K562 (cell line): ENCODE measurements around the gene NFATC3. TPM values are rescaled to one million over a fixed set of nuclear protein-coding genes. Genes with fewer than 3 reads are reported as not detected.

Experiments used
- CBFA2T3 ChIP-seq: fragments of 450-650 bp; IDR thresholded peaks from 2 replicates; pipeline ENCODE4 v1.6.1; 2017
- ELF4 ChIP-seq: fragments of 450-650 bp; formaldehyde crosslinking; IDR thresholded peaks from 2 replicates; pipeline ENCODE4 v1.4.0; 2022; ENCODE audit warnings: missing genetic modification characterization
- EP300 ChIP-seq: IDR thresholded peaks from 2 replicates; pipeline ENCODE4 v1.6.1; 2012; ENCODE audit warnings: low read length, improper control_type of control experiment
- GTF2E2 ChIP-seq: fragments of 200-800 bp; sonication (Bioruptor generic); IDR thresholded peaks from 2 replicates; pipeline ENCODE4 v1.6.1; 2016; ENCODE audit warnings: missing genetic modification characterization, missing compliant biosample characterization
- HMGN3 ChIP-seq: IDR thresholded peaks from 2 replicates; pipeline ENCODE4 v1.6.1; 2011; ENCODE audit warnings: borderline replicate concordance, low read depth, mild to moderate bottlenecking, mixed read lengths, low read length; ENCODE audit not compliant: insufficient read length; ENCODE audit errors: extremely low read depth
- PHTF2 ChIP-seq: fragments of 250-450 bp; sonication (Bioruptor Pico); IDR thresholded peaks from 2 replicates; pipeline ENCODE4 v1.5.0; 2021; ENCODE audit warnings: mild to moderate bottlenecking
- PPARD ChIP-seq: fragments of 250-450 bp; sonication (Bioruptor Pico); IDR thresholded peaks from 2 replicates; pipeline ENCODE4 v1.8.0; 2022; ENCODE audit warnings: inconsistent platforms, mild to moderate bottlenecking, moderate library complexity
- PYGO2 ChIP-seq: fragments of 450-650 bp; IDR thresholded peaks from 2 replicates; pipeline ENCODE4 v1.6.1; 2016; ENCODE audit warnings: mild to moderate bottlenecking, missing genetic modification characterization, moderate library complexity, missing compliant biosample characterization
- ZFP36 ChIP-seq: fragments of 150-350 bp; IDR thresholded peaks from 2 replicates; pipeline ENCODE4 v1.6.1; 2018; ENCODE audit warnings: low read length, low read depth; ENCODE audit not compliant: partially characterized antibody
- ZKSCAN8 ChIP-seq: fragments of 200-800 bp; sonication (Bioruptor generic); IDR thresholded peaks from 2 replicates; pipeline ENCODE4 v1.6.1; 2016; ENCODE audit warnings: missing genetic modification characterization, missing compliant biosample characterization
- ZNF584 ChIP-seq: fragments of 200-800 bp; sonication (Bioruptor generic); IDR thresholded peaks from 2 replicates; pipeline ENCODE4 v1.6.1; 2016; ENCODE audit warnings: low read depth, mild to moderate bottlenecking, missing genetic modification characterization, missing compliant biosample characterization
- polyA plus RNA-seq, 8 experiments: library from polyadenylated mRNA; depleted of rRNA in 4 of 8; stranded (reverse) in 5 of 8; unstranded in 3 of 8; fragments of >200 nt; fragmentation: Nextera tagmentation in 2 of 8; fragmentation: Illumina TruSeq in 1 of 8; extraction: Ambion mirVana in 2 of 8; extraction: Trizol in 1 of 8; gene quantifications; 2 replicates each; pipeline versions ENCODE4 v1.2.1 to v1.2.3, GENCODE V29; 2011 to 2014; ENCODE audit warnings: inconsistent platforms in 1 of 8, missing spikeins in 1 of 8
- total RNA-seq, 7 experiments: library from RNA; depleted of rRNA in 6 of 7; stranded (reverse); fragments of >200 nt in 6 of 7; fragmentation: Illumina TruSeq in 2 of 7; extraction: Trizol in 2 of 7; gene quantifications; 2 replicates each; pipeline versions ENCODE4 v1.2.1 to v1.2.3, GENCODE V29; 2011 to 2021; ENCODE audit warnings: low replicate concordance in 1 of 7
- TF ChIP-seq, protein P1 (sequence below), 2 experiments: fragments of 450-650 bp; IDR thresholded peaks; 2 replicates each; pipeline ENCODE4 v1.6.1; 2018; ENCODE audit warnings: mild to moderate bottlenecking in 2 of 2, low read depth in 1 of 2; ENCODE audit not compliant: partially characterized antibody in 2 of 2
- TF ChIP-seq, protein P2 (sequence below): sonication (generic); formaldehyde crosslinking; IDR thresholded peaks from 2 replicates; pipeline ENCODE4 v1.8.0; 2022; ENCODE audit warnings: missing genetic modification reagents, mild to moderate bottlenecking, borderline replicate concordance
- TF ChIP-seq, protein P3 (sequence below): fragments of 250-450 bp; sonication (Bioruptor Pico); IDR thresholded peaks from 2 replicates; pipeline ENCODE4 v1.4.0; 2020; ENCODE audit warnings: mild to moderate bottlenecking
- TF ChIP-seq, protein P4 (sequence below): fragments of 200-800 bp; sonication (Bioruptor generic); IDR thresholded peaks from 2 replicates; pipeline ENCODE4 v1.6.1; 2017; ENCODE audit warnings: missing genetic modification characterization, missing compliant biosample characterization
- TF ChIP-seq, protein P5 (sequence below): sonication (generic); formaldehyde crosslinking; IDR thresholded peaks from 2 replicates; pipeline ENCODE4 v1.8.0; 2022; ENCODE audit warnings: mild to moderate bottlenecking, missing genetic modification reagents

Gene NFATC3
- total and polyA plus RNA-seq, 9 of the 15 experiments (the other 6 are each of a cell fraction or from before 2014, with no cell fraction given), result 15.7 to 98.4 (median 59.4) TPM

DNA sequence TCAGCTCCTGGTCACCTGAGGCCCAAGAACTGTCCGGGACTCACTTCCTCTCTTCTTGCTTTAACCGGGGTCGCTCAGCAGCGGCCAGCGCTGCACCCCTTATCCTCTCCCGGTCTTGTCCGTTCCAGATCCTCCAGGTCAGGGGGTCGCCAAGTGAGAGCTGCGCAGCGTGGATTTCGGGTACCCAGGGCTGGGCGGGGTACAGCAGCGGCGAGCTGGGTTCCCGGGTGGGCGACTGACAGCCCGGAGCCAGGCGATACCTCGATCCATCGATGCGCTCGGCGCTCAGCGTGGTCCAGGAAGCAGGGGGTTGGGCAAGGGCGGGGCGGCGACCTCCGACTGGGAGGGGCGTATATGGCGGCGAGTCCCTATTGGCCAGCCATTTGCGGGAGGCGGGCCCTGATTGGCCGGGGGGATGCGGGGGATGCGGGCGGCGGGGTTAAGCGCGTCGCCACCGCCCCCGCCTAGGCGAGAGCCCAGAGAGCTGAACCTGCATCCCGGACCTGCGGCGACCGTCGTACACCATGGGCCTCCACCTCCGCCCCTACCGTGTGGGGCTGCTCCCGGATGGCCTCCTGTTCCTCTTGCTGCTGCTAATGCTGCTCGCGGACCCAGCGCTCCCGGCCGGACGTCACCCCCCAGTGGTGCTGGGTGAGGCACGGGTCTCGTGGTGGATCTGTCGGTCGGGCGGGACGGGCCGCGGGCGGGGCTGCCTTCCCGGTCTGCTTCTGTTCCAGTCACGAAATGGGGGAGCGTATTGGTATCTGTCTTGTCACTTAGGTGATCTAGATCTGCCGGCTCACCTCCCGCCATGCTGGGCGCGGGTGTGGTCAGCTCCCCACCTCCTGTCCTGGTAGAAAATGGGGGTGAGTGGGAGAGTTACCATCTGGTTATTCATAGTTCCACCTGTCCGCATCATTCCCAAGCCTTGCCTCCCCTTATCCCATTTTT lies 160.0 kb downstream of the NFATC3 start, which contains the start of gene PLA2G15 (continued):
- TF ChIP-seq PPARD (CRISPR knock-in tag) (no peak), ZFP36 (no peak), PHTF2 (CRISPR knock-in tag) (no peak), HMGN3 (peak; percentile 70), CBFA2T3 (no peak), ZNF584 (CRISPR knock-in tag) (no peak), ZKSCAN8 (CRISPR knock-in tag) (no peak), GTF2E2 (tag) (no peak), ELF4 (CRISPR knock-in tag) (no peak), EP300 (no peak), PYGO2 (tag) (no peak)
- TF ChIP-seq, protein P1, sequence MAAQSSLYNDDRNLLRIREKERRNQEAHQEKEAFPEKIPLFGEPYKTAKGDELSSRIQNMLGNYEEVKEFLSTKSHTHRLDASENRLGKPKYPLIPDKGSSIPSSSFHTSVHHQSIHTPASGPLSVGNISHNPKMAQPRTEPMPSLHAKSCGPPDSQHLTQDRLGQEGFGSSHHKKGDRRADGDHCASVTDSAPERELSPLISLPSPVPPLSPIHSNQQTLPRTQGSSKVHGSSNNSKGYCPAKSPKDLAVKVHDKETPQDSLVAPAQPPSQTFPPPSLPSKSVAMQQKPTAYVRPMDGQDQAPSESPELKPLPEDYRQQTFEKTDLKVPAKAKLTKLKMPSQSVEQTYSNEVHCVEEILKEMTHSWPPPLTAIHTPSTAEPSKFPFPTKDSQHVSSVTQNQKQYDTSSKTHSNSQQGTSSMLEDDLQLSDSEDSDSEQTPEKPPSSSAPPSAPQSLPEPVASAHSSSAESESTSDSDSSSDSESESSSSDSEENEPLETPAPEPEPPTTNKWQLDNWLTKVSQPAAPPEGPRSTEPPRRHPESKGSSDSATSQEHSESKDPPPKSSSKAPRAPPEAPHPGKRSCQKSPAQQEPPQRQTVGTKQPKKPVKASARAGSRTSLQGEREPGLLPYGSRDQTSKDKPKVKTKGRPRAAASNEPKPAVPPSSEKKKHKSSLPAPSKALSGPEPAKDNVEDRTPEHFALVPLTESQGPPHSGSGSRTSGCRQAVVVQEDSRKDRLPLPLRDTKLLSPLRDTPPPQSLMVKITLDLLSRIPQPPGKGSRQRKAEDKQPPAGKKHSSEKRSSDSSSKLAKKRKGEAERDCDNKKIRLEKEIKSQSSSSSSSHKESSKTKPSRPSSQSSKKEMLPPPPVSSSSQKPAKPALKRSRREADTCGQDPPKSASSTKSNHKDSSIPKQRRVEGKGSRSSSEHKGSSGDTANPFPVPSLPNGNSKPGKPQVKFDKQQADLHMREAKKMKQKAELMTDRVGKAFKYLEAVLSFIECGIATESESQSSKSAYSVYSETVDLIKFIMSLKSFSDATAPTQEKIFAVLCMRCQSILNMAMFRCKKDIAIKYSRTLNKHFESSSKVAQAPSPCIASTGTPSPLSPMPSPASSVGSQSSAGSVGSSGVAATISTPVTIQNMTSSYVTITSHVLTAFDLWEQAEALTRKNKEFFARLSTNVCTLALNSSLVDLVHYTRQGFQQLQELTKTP (IDR thresholded peaks at IDR 0.05; ENCODE audit: low read depth in 1 of 2, partially characterized antibody in 2 of 2), result no peak
- TF ChIP-seq, protein P2, sequence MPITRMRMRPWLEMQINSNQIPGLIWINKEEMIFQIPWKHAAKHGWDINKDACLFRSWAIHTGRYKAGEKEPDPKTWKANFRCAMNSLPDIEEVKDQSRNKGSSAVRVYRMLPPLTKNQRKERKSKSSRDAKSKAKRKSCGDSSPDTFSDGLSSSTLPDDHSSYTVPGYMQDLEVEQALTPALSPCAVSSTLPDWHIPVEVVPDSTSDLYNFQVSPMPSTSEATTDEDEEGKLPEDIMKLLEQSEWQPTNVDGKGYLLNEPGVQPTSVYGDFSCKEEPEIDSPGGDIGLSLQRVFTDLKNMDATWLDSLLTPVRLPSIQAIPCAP (CRISPR knock-in tag), result no peak
- TF ChIP-seq, protein P3, sequence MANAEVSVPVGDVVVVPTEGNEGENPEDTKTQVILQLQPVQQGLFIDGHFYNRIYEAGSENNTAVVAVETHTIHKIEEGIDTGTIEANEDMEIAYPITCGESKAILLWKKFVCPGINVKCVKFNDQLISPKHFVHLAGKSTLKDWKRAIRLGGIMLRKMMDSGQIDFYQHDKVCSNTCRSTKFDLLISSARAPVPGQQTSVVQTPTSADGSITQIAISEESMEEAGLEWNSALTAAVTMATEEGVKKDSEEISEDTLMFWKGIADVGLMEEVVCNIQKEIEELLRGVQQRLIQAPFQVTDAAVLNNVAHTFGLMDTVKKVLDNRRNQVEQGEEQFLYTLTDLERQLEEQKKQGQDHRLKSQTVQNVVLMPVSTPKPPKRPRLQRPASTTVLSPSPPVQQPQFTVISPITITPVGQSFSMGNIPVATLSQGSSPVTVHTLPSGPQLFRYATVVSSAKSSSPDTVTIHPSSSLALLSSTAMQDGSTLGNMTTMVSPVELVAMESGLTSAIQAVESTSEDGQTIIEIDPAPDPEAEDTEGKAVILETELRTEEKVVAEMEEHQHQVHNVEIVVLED (CRISPR knock-in tag), result peak; percentile 66; the same call in 1 of the 2 replicates
- TF ChIP-seq, protein P4, sequence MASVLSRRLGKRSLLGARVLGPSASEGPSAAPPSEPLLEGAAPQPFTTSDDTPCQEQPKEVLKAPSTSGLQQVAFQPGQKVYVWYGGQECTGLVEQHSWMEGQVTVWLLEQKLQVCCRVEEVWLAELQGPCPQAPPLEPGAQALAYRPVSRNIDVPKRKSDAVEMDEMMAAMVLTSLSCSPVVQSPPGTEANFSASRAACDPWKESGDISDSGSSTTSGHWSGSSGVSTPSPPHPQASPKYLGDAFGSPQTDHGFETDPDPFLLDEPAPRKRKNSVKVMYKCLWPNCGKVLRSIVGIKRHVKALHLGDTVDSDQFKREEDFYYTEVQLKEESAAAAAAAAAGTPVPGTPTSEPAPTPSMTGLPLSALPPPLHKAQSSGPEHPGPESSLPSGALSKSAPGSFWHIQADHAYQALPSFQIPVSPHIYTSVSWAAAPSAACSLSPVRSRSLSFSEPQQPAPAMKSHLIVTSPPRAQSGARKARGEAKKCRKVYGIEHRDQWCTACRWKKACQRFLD (CRISPR knock-in tag), result no peak
- TF ChIP-seq, protein P5, sequence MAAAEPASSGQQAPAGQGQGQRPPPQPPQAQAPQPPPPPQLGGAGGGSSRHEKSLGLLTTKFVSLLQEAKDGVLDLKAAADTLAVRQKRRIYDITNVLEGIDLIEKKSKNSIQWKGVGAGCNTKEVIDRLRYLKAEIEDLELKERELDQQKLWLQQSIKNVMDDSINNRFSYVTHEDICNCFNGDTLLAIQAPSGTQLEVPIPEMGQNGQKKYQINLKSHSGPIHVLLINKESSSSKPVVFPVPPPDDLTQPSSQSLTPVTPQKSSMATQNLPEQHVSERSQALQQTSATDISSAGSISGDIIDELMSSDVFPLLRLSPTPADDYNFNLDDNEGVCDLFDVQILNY (CRISPR knock-in tag), result no peak
